Sigmoid colon (tissue), 4 donors: Measurements from ENCODE around the gene ABRACL.

Source experiments
- POLR2A ChIP-seq, 2 donors: fragments of 450-650 bp; IDR thresholded peaks; one replicate each; pipeline ENCODE4 v1.6.1; 2016; ENCODE audit warnings: antibody characterized with exemption in 2 of 2, mild to moderate bottlenecking in 2 of 2, moderate library complexity in 2 of 2
- POLR2AphosphoS5 ChIP-seq, 4 donors: sonication (generic); formaldehyde crosslinking; IDR thresholded peaks; one replicate each; pipeline ENCODE4 v1.6.1; 2017; ENCODE audit warnings: antibody characterized with exemption in 4 of 4
- TF ChIP-seq, protein P1 (sequence below), 4 experiments: fragments of 450-650 bp in 3 of 4; fragments of 200-600 bp in 1 of 4; IDR thresholded peaks; one replicate each; pipeline ENCODE4 v1.5.1; 2016 to 2019; ENCODE audit warnings: antibody characterized with exemption in 4 of 4, mild to moderate bottlenecking in 3 of 4, moderate library complexity in 2 of 4

GRCh38 chr6:139068846-139069245 is 40.3 kb downstream of the ABRACL start:
- TF ChIP-seq, protein P1, sequence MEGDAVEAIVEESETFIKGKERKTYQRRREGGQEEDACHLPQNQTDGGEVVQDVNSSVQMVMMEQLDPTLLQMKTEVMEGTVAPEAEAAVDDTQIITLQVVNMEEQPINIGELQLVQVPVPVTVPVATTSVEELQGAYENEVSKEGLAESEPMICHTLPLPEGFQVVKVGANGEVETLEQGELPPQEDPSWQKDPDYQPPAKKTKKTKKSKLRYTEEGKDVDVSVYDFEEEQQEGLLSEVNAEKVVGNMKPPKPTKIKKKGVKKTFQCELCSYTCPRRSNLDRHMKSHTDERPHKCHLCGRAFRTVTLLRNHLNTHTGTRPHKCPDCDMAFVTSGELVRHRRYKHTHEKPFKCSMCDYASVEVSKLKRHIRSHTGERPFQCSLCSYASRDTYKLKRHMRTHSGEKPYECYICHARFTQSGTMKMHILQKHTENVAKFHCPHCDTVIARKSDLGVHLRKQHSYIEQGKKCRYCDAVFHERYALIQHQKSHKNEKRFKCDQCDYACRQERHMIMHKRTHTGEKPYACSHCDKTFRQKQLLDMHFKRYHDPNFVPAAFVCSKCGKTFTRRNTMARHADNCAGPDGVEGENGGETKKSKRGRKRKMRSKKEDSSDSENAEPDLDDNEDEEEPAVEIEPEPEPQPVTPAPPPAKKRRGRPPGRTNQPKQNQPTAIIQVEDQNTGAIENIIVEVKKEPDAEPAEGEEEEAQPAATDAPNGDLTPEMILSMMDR (IDR thresholded peaks at IDR 0.05), result no peak
- TF ChIP-seq POLR2AphosphoS5 (IDR thresholded peaks at IDR 0.05) (no peak), POLR2A (IDR thresholded peaks at IDR 0.05) (no peak)
